Measurements from ENCODE around the gene CBLB.

The CBLB gene

DNA sequence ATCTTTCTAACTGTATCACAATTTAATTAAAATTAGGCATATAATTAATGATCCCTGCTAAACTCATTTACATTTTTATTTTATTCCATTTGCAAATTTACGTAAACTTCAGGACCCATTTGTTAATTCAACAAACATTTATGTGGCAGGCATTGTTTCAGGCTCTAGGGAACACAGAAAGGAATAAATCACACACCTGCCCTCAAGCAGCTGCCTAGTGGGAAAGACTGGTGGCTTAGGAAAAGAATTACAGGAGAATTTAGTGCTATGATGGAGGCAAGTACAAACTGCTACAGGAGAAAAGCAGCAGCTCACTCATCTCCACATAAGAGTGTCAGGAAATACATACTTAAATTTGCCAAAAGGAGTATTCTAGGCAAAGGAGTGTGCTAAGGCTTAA, 11.2 kb downstream of the CBLB start:
- TF ChIP-seq, protein P1, sequence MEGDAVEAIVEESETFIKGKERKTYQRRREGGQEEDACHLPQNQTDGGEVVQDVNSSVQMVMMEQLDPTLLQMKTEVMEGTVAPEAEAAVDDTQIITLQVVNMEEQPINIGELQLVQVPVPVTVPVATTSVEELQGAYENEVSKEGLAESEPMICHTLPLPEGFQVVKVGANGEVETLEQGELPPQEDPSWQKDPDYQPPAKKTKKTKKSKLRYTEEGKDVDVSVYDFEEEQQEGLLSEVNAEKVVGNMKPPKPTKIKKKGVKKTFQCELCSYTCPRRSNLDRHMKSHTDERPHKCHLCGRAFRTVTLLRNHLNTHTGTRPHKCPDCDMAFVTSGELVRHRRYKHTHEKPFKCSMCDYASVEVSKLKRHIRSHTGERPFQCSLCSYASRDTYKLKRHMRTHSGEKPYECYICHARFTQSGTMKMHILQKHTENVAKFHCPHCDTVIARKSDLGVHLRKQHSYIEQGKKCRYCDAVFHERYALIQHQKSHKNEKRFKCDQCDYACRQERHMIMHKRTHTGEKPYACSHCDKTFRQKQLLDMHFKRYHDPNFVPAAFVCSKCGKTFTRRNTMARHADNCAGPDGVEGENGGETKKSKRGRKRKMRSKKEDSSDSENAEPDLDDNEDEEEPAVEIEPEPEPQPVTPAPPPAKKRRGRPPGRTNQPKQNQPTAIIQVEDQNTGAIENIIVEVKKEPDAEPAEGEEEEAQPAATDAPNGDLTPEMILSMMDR (conservative IDR thresholded peaks at IDR 0.05; ENCODE audit: low read depth, low read length), result no peak
- no peak overlapping the region for H3K4me3 ChIP-seq (ENCODE audit: low read length)
- DNase-seq (ENCODE audit: low read depth), result no peak

DNA sequence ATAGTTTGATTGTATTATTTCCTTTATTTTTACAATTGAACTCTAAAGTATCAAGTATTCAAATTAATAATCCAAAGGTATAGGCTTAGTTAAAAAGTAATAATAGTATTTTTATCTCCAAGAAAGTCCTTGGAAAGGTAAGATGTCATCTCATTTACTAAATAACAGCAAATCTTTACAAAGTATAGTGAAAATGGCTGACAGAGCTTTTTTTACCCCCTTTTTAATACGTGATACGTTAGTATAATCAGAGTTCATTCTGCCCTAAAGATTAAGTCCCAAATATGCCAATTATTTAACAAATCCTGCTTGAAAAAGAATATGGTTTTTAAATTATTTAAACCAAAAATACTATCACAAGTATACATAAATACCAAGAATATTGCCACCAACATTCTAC, 12.2 kb downstream of the CBLB start:
- H3K4me3 ChIP-seq (ENCODE audit: low read length), result no peak overlapping the region
- TF ChIP-seq, protein P1 (conservative IDR thresholded peaks at IDR 0.05; ENCODE audit: low read depth, low read length), result no peak
- DNase-seq (ENCODE audit: low read depth), result no peak

DNA sequence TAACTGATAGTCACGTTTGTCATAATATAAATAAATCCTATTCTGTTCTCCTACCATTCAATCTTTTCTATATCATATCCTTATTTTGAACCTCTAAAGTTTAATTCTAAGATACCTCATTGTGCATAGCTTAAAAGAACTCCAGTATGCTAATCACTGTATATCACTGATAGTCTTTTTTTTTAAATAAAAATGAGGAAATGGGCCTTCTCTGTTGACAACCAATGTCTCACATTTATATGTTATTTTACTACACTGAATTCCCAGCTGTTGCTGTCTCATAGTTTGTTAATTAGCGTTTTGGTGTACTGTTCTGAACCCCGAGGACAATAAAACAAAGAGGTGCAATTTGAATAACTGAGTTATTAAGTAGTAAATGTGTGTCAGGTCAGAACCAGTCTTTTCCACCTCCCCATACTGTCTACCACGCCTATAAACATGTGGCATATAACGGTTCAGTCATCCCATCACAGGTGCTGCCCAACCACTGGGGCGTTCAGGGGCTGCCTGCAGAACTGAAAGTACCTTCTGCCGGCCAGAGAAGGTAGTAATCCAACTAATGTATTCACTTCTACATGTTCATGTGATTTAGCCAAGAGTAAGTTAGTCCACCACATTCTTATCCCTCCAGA, 14.9 kb downstream of the CBLB start:
- no peak overlapping the region for H3K4me3 ChIP-seq (ENCODE audit: low read length)
- DNase-seq (ENCODE audit: low read depth), result no peak
- TF ChIP-seq, protein P1 (conservative IDR thresholded peaks at IDR 0.05; ENCODE audit: low read depth, low read length), result no peak

DNA sequence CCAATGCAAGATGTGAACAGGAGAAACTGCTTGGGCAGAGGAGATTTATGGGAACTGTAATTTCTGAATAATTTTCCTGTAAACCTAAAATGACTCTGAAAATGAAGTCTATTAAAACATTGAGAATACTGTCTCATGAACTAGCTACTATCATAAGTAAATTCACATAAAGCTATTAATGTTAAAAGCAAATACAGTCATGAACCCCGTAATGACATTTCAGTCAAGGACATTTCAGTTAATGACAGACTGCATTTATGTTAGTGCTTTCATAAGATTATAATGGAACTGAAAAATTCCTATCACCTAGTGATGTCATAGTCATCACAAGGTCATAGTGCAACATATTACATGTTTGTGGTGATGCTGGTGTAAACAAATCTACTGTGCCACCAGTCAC, 17.2 kb downstream of the CBLB start:
- DNase-seq (ENCODE audit: low read depth), result no peak
- no peak overlapping the region for H3K4me3 ChIP-seq (ENCODE audit: low read length)
- TF ChIP-seq, protein P1 (conservative IDR thresholded peaks at IDR 0.05; ENCODE audit: low read depth, low read length), result no peak

GRCh38 chr3:105851176-105851575, 17.6 kb downstream of the CBLB start:
- TF ChIP-seq, protein P1 (conservative IDR thresholded peaks at IDR 0.05; ENCODE audit: low read depth, low read length), result no peak
- no peak for DNase-seq (ENCODE audit: low read depth)
- H3K4me3 ChIP-seq (ENCODE audit: low read length), result no peak overlapping the region

DNA sequence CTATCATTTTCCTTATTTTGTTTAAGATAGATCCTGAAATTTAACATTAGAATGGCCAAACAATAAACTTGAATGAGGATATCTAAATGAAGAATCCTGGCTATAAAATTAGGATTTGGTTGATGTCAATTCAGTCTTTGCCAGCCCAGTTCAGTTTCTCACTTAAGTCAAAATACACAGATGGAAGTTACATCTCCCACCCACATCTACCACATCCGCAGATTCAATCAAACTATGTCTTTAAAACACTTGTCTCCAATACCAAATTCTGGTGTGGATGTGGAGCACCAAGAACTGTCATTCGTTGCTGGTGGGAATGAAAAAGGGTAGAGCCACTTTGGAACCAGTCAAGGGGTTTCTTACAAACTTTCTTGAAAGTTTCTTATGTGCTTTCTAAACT, 18.2 kb downstream of the CBLB start:
- DNase-seq (ENCODE audit: low read depth), result no peak
- no peak overlapping the region for H3K4me3 ChIP-seq (ENCODE audit: low read length)
- TF ChIP-seq, protein P1 (conservative IDR thresholded peaks at IDR 0.05; ENCODE audit: low read depth, low read length), result no peak

DNA sequence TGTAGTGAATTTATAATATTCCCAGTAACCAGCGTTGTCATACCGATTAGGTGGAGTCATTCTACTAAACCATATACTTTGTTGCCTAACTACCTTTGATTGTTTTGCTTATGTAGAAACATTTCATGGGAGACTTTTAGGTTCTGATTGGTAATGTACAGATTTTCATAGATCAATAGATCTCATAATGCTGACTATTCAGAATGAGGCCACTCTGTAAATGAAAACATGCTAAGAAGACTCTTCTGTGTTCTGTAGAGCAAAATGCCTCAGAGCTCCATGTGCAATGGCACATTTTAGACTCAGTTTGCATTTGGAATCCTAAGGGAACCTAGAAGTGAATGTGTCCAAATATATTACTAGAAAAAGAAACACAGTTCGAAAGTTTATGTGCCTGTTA, 20.0 kb downstream of the CBLB start:
- no peak for DNase-seq (ENCODE audit: low read depth)
- TF ChIP-seq, protein P1 (conservative IDR thresholded peaks at IDR 0.05; ENCODE audit: low read depth, low read length), result no peak

More for the DNA sequence above, 20.0 kb downstream of the CBLB start:
- H3K4me3 ChIP-seq (ENCODE audit: low read length), result no peak overlapping the region
